Transverse colon (tissue), 4 donors: Measurements from ENCODE around the gene TENT4B. TPM values are rescaled to one million over a fixed set of nuclear protein-coding genes. Genes with fewer than 3 reads are reported as not detected.
A peak's percentile ranks its signal among the peaks of the same experiment; 100 is the strongest.

Source experiments
- DNase-seq: peaks from one replicate; pipeline ENCODE4 v3.0.0-alpha.2; 2019
- H3K27ac ChIP-seq, 4 donors: fragments of 200-600 bp; sonication (generic); 2 replicates each; pipeline ENCODE4 v1.5.1; 2016 to 2018; ENCODE audit warnings: inconsistent platforms in 4 of 4
- H3K27me3 ChIP-seq: fragments of 200-600 bp; sonication (generic); 2 replicates; pipeline ENCODE4 v1.5.1; 2017; ENCODE audit warnings: inconsistent platforms
- H3K36me3 ChIP-seq, 4 donors: fragments of 200-600 bp; sonication (generic); 2 replicates each; pipeline ENCODE4 v1.5.1; 2017 to 2019; ENCODE audit warnings: inconsistent platforms in 4 of 4
- H3K4me1 ChIP-seq, 4 donors: fragments of 200-600 bp; sonication (generic); 2 replicates each; pipeline ENCODE4 v1.5.1; 2017 to 2020; ENCODE audit warnings: inconsistent platforms in 4 of 4
- H3K4me3 ChIP-seq, 4 donors: fragments of 200-600 bp; sonication (generic); 1 replicate in 1 of 4; 2 replicates in 3 of 4; pipeline versions ENCODE4 v1.5.1 to v1.6.1; 2017 to 2019; ENCODE audit warnings: inconsistent platforms in 4 of 4
- H3K9me3 ChIP-seq, 2 donors: fragments of 200-600 bp; sonication (generic); 2 replicates each; pipeline ENCODE4 v1.5.1; 2017 to 2019; ENCODE audit warnings: inconsistent platforms in 2 of 2
- CTCF ChIP-seq, 5 experiments: fragments of 200-600 bp in 3 of 5; fragments of 450-650 bp in 2 of 5; sonication (generic) in 3 of 5; IDR thresholded peaks; 1 replicate in 2 of 5; 2 replicates in 3 of 5; pipeline ENCODE4 v1.5.1; 2016 to 2017; ENCODE audit warnings: antibody characterized with exemption in 5 of 5, inconsistent platforms in 3 of 5, mild to moderate bottlenecking in 2 of 5, moderate library complexity in 1 of 5
- EP300 ChIP-seq: sonication (generic); formaldehyde crosslinking; IDR thresholded peaks from one replicate; pipeline ENCODE4 v1.6.1; 2017; ENCODE audit warnings: antibody characterized with exemption, low read depth
- POLR2A ChIP-seq: fragments of 450-650 bp; IDR thresholded peaks from one replicate; pipeline ENCODE4 v1.6.1; 2016; ENCODE audit warnings: antibody characterized with exemption, mild to moderate bottlenecking, moderate library complexity
- POLR2AphosphoS5 ChIP-seq, 3 donors: sonication (generic); formaldehyde crosslinking; IDR thresholded peaks; one replicate each; pipeline ENCODE4 v1.6.1; 2016; ENCODE audit warnings: antibody characterized with exemption in 3 of 3
- WGBS, 2 donors: methylation state at CpG; one replicate each; pipeline ENCODE4 v1.1.5; 2018; ENCODE audit warnings: low coverage in 1 of 2; 5-methylcytosine and 5-hydroxymethylcytosine counted together
- in situ Hi-C, 4 donors: fragments of 200-750 bp; cut with MboI; loops; one replicate each; pipeline versions ENCODE4 v1.15.0 to v1.15.1; 2017; ENCODE audit warnings: low sequenced_read_pairs in 3 of 4, low pct_ligation_motif_present in 1 of 4, low pct_unique_long_range_greater_than_20kb in 1 of 4
- intact Hi-C: fragments of 100-400 bp; cut with DNase I; formaldehyde crosslinking; loops from one replicate; pipeline ENCODE4 v1.15.1; 2023; ENCODE audit warnings: low total_unique reads
- total RNA-seq, 4 donors: library from RNA; depleted of rRNA; stranded (reverse); fragments of >200 nt; gene quantifications; one replicate each; pipeline ENCODE4 v1.1.0, GENCODE V29; 2016

The TENT4B gene
- total RNA-seq, 4 donors from 2014 or later: 8.2 to 18.0 (median 13.0) TPM

GRCh38 chr16:50203681-50204080 is 50.6 kb downstream of the TENT4B start:
- in situ Hi-C loops (loop anchor here in 1 of 4 donors (10.0 kb wide), 1 partner anchor 179 kb away; the partner anchor contains the start of gene CNEP1R1), intact Hi-C loops (no loop called here)
- TF ChIP-seq EP300 (no peak), POLR2AphosphoS5 (IDR thresholded peaks at IDR 0.05) (no peak), CTCF (IDR thresholded peaks at IDR 0.05) (no peak), POLR2A (no peak)
- no peak for DNase-seq
- Histone ChIP-seq H3K4me1 (peaks cover 24 to 74% (median 38%) of the 10 kb centered on the region in 4 donors), H3K27ac (peak overlapping the region; percentile 65 to 76 (median 69)), H3K4me3 (no peak overlapping the region), H3K36me3 (no peaks in the 10 kb centered on the region), H3K27me3 (no peaks in the 10 kb centered on the region), H3K9me3 (no peaks in the 10 kb centered on the region)
- 67 to 79% methylated on average over 3 to 6 of the region's 6 CpGs for WGBS, 2 donors

DNA sequence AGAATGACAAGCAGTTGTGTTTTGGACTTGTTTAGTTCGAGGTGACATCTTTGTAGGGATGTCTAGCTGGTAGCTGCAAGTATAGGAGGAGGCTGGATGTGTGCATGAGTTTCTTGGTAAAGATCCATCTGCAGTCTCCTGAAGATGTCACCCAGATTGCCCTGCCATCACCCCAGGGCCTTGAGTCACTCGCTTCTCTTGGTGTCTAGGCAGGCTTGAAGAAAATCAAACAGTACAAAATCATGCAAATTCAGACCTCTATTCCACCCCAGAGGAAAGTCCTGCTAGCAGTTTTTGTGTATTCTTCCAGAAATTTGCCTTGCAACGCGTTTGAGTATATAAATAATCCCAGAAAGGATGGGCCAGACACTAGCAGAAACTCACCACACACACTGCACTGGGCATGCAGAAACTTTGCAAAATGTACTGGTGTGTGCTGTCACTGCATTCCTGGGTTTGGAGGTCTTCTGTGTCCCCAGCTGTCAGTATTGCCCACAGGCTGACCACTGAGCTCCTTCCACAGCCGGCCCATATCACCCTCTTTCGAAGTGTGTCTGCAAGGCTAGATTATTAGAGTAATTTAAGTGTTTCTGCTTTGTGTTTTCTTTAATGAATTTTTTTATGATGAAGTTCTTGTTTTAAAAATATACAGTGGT is 51.5 kb downstream of the TENT4B start:
- H3K9me3 ChIP-seq: no peaks in the 10 kb centered on the region
- no peak for TF ChIP-seq EP300
- no peak for TF ChIP-seq POLR2A
- no peak for TF ChIP-seq POLR2AphosphoS5 (IDR thresholded peaks at IDR 0.05)
- no peak for TF ChIP-seq CTCF (IDR thresholded peaks at IDR 0.05)
- no peak overlapping the region for H3K4me3 ChIP-seq
- 71 to 72% methylated on average over 1 to 6 of the region's 6 CpGs for WGBS, 2 donors
- DNase-seq: no peak
- H3K27me3 ChIP-seq: no peaks in the 10 kb centered on the region
- peak overlapping the region; percentile 65 to 76 (median 69) for H3K27ac ChIP-seq
- H3K4me1 ChIP-seq: peaks cover 32 to 78% (median 47%) of the 10 kb centered on the region in 4 donors
- in situ Hi-C loops (loop anchor here in 1 of 4 donors (10.0 kb wide), 1 partner anchor 180 kb away; the partner anchor contains the start of gene CNEP1R1), intact Hi-C loops (loop anchor here (5.0 kb wide), 1 partner anchor 52 kb away; the partner anchor contains the start of gene TENT4B)
- H3K36me3 ChIP-seq: no peaks in the 10 kb centered on the region

DNA sequence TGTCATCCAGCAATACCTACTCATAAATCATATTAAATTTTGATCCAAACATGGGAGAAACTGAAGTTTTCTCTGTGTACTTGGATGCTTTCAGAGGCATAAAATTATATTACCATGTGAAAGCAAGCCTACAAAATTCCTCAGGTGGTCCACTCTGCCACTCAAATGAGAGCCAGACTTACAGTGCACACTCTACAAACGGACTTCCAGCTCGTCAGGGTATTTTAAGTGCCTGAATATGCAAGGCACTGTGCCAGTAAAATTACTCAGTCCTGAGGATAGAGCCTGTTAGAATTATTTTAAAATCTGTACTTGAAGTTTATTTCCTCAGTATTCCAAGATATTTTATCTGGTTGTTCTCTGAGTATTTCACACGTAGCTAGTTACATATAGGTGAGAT is 54.5 kb downstream of the TENT4B start:
- DNase-seq: no peak
- in situ Hi-C loops: loop anchor here in 1 of 4 donors (10.0 kb wide), 1 partner anchor 183 kb away; the partner anchor contains the start of gene CNEP1R1
- peaks cover 45 to 73% (median 61%) of the 10 kb centered on the region in 4 donors for H3K4me1 ChIP-seq

More for the DNA sequence above, 54.5 kb downstream of the TENT4B start:
- Histone ChIP-seq H3K9me3 (no peaks in the 10 kb centered on the region), H3K36me3 (peaks cover 0 to 8% (median 0%) of the 10 kb centered on the region in 4 donors), H3K4me3 (no peak overlapping the region), H3K27me3 (no peaks in the 10 kb centered on the region), H3K27ac (peak overlapping the region; percentile 59 to 70 (median 68))
- WGBS, 2 donors: 32 to 38% methylated on average over 3 of the region's 3 CpGs
- TF ChIP-seq POLR2A (no peak), EP300 (no peak), CTCF (IDR thresholded peaks at IDR 0.05) (no peak), POLR2AphosphoS5 (IDR thresholded peaks at IDR 0.05) (no peak)
- intact Hi-C loops: loop anchor here (5.0 kb wide), 1 partner anchor 55 kb away; the partner anchor contains the start of gene TENT4B
